WTC11 (cell line): Measurements from ENCODE around the gene ADAMTS5. TPM values are rescaled to one million over a fixed set of nuclear protein-coding genes. Genes with fewer than 3 reads are reported as not detected.

Source experiments
- ATAC-seq: fragments of 200-7000 bp; cut with Tn5 transposase; 2 replicates; pipeline ENCODE4 v1.10.0; 2021; ENCODE audit warnings: mild to moderate bottlenecking, moderate library complexity
- CTCF ChIA-PET: fragments of 300-600 bp; sonication (Branson Sonifier 250); formaldehyde crosslinking; loops from one replicate; lab custom pipeline; 2021; ENCODE audit warnings: antibody characterized with exemption; lab: Charles Lee
- POLR2A ChIA-PET: fragments of 350-600 bp; sonication (Branson Sonifier 250); formaldehyde crosslinking; loops from one replicate; lab custom pipeline; 2021; ENCODE audit warnings: antibody characterized with exemption; lab: Charles Lee
- DNase-seq: peaks from one replicate; pipeline ENCODE4 v3.0.0; 2021; ENCODE audit warnings: low spot score
- H3K27ac Mint-ChIP-seq: 2 replicates; pipeline ENCODE4 v1.8.0; 2021; ENCODE audit warnings: mixed read lengths
- H3K27me3 Mint-ChIP-seq: 2 replicates; pipeline ENCODE4 v1.8.0; 2021; ENCODE audit warnings: low read depth, mild to moderate bottlenecking, moderate library complexity, mixed read lengths
- H3K36me3 Mint-ChIP-seq: 2 replicates; pipeline ENCODE4 v1.8.0; 2021; ENCODE audit warnings: mixed read lengths
- H3K4me1 Mint-ChIP-seq: 2 replicates; pipeline ENCODE4 v1.8.0; 2022; ENCODE audit warnings: mixed read lengths
- H3K4me3 Mint-ChIP-seq: 2 replicates; pipeline ENCODE4 v1.8.0; 2021; ENCODE audit warnings: mild to moderate bottlenecking, moderate library complexity, mixed read lengths
- H3K9me3 Mint-ChIP-seq: 2 replicates; pipeline ENCODE4 v1.8.0; 2021; ENCODE audit warnings: mixed read lengths
- ATF2 ChIP-seq: sonication (generic); formaldehyde crosslinking; IDR thresholded peaks from 2 replicates; pipeline ENCODE4 v1.8.1; 2022; ENCODE audit warnings: low read depth, missing genetic modification reagents, borderline replicate concordance
- CBFB ChIP-seq: sonication (generic); formaldehyde crosslinking; IDR thresholded peaks from 2 replicates; pipeline ENCODE4 v1.8.1; 2022; ENCODE audit warnings: mild to moderate bottlenecking, low read depth, missing genetic modification reagents
- E2F1 ChIP-seq: sonication (generic); formaldehyde crosslinking; IDR thresholded peaks from 2 replicates; pipeline ENCODE4 v1.8.0; 2022; ENCODE audit warnings: mild to moderate bottlenecking, missing genetic modification reagents
- E2F4 ChIP-seq: sonication (generic); formaldehyde crosslinking; IDR thresholded peaks from 2 replicates; pipeline ENCODE4 v1.8.1; 2022; ENCODE audit warnings: low read depth, mild to moderate bottlenecking, moderate library complexity, missing genetic modification reagents, borderline replicate concordance
- ERG ChIP-seq: fragments of 250-450 bp; sonication (Bioruptor Pico); IDR thresholded peaks from 2 replicates; pipeline ENCODE4 v1.8.0; 2021; ENCODE audit warnings: mild to moderate bottlenecking
- GTF2I ChIP-seq: fragments of 250-450 bp; sonication (Bioruptor Pico); conservative IDR thresholded peaks from 2 replicates; pipeline ENCODE4 v1.4.0; 2021; ENCODE audit warnings: mild to moderate bottlenecking
- JAZF1 ChIP-seq: fragments of 250-450 bp; sonication (Bioruptor Pico); IDR thresholded peaks from 2 replicates; pipeline ENCODE4 v1.9.0; 2021; ENCODE audit warnings: moderate library complexity, mild to moderate bottlenecking, inconsistent platforms
- JUN ChIP-seq: sonication (generic); formaldehyde crosslinking; IDR thresholded peaks from 2 replicates; pipeline ENCODE4 v1.8.0; 2023; ENCODE audit warnings: mild to moderate bottlenecking, missing genetic modification reagents
- KAT7 ChIP-seq: sonication (generic); formaldehyde crosslinking; IDR thresholded peaks from 2 replicates; pipeline ENCODE4 v1.8.1; 2023; ENCODE audit warnings: missing genetic modification reagents, mild to moderate bottlenecking, borderline replicate concordance
- NR3C1 ChIP-seq: sonication (generic); formaldehyde crosslinking; conservative IDR thresholded peaks from 2 replicates; pipeline ENCODE4 v1.8.1; 2023; ENCODE audit warnings: low read depth, mild to moderate bottlenecking, missing genetic modification reagents
- PREB ChIP-seq: sonication (generic); formaldehyde crosslinking; IDR thresholded peaks from 2 replicates; pipeline ENCODE4 v1.8.1; 2022; ENCODE audit warnings: mild to moderate bottlenecking, missing genetic modification reagents, moderate library complexity, borderline replicate concordance
- SMAD4 ChIP-seq: sonication (generic); formaldehyde crosslinking; IDR thresholded peaks from 2 replicates; pipeline ENCODE4 v1.8.0; 2022; ENCODE audit warnings: mild to moderate bottlenecking, missing genetic modification reagents
- SOX15 ChIP-seq: fragments of 250-450 bp; sonication (Bioruptor Pico); IDR thresholded peaks from 2 replicates; pipeline ENCODE4 v1.9.0; 2021; ENCODE audit warnings: mild to moderate bottlenecking
- STAT6 ChIP-seq: sonication (generic); formaldehyde crosslinking; conservative IDR thresholded peaks from 2 replicates; pipeline ENCODE4 v1.8.1; 2023; ENCODE audit warnings: mild to moderate bottlenecking, low read depth, missing genetic modification reagents, moderate library complexity
- TEAD1 ChIP-seq: sonication (generic); formaldehyde crosslinking; IDR thresholded peaks from 2 replicates; pipeline ENCODE4 v1.8.0; 2022; ENCODE audit warnings: mild to moderate bottlenecking, missing genetic modification reagents
- USF1 ChIP-seq: sonication (generic); formaldehyde crosslinking; IDR thresholded peaks from 2 replicates; pipeline ENCODE4 v1.8.0; 2022; ENCODE audit warnings: mild to moderate bottlenecking, missing genetic modification reagents
- ZMAT4 ChIP-seq: fragments of 250-450 bp; sonication (Bioruptor Pico); IDR thresholded peaks from 2 replicates; pipeline ENCODE4 v1.9.0; 2021; ENCODE audit warnings: mild to moderate bottlenecking
- ZNF138 ChIP-seq: sonication (generic); formaldehyde crosslinking; conservative IDR thresholded peaks from 2 replicates; pipeline ENCODE4 v1.8.1; 2022; ENCODE audit warnings: mild to moderate bottlenecking, moderate library complexity, missing genetic modification reagents
- ZNF232 ChIP-seq: sonication (generic); formaldehyde crosslinking; IDR thresholded peaks from 2 replicates; pipeline ENCODE4 v1.8.0; 2022; ENCODE audit warnings: mild to moderate bottlenecking, missing genetic modification reagents
- ZNF317 ChIP-seq: sonication (generic); formaldehyde crosslinking; IDR thresholded peaks from 2 replicates; pipeline ENCODE4 v1.8.1; 2023; ENCODE audit warnings: low read depth, mild to moderate bottlenecking, moderate library complexity, missing genetic modification reagents, borderline replicate concordance
- ZNF396 ChIP-seq: fragments of 250-450 bp; sonication (Bioruptor Pico); IDR thresholded peaks from 2 replicates; pipeline ENCODE4 v1.8.0; 2021; ENCODE audit warnings: mild to moderate bottlenecking, moderate library complexity, borderline replicate concordance
- ZNF671 ChIP-seq: fragments of 250-450 bp; sonication (Bioruptor Pico); IDR thresholded peaks from 2 replicates; pipeline ENCODE4 v1.8.0; 2021; ENCODE audit warnings: mild to moderate bottlenecking
- total RNA-seq: library from RNA; stranded (reverse); gene quantifications from 3 replicates; pipeline ENCODE4 v1.2.3, GENCODE V29; 2021

Gene ADAMTS5
- total RNA-seq, 1 experiment from 2014 or later = 1.6 TPM

- TF ChIP-seq E2F1 (CRISPR knock-in tag) = no peak
- no peak for TF ChIP-seq ZNF671 (CRISPR knock-in tag)
- TF ChIP-seq, all 79 proteins: peak for 0
Observed at GRCh38 chr21:26934383-26934782, 32.5 kb downstream of the ADAMTS5 start (continued).

GRCh38 chr21:26933448-26933847 is 33.4 kb downstream of the ADAMTS5 start:
- no peak for ATAC-seq
- Mint-ChIP-seq H3K4me3 (no peak overlapping the region), H3K9me3 (no peaks in the 10 kb centered on the region), H3K4me1 (no peaks in the 10 kb centered on the region), H3K27me3 (no peaks in the 10 kb centered on the region), H3K27ac (no peak overlapping the region), H3K36me3 (no peaks in the 10 kb centered on the region)
- CTCF ChIA-PET = interaction anchor here (1.1 kb wide), 1 partner anchor 14 kb away, joined by 3 read pairs; no protein-coding TSS in a partner anchor
- TF ChIP-seq USF1 (CRISPR knock-in tag) (no peak), E2F4 (CRISPR knock-in tag) (no peak), STAT6 (CRISPR knock-in tag) (no peak), ZNF317 (no peak), ZNF138 (CRISPR knock-in tag) (no peak), ERG (CRISPR knock-in tag) (no peak), GTF2I (no peak), CBFB (no peak), SOX15 (CRISPR knock-in tag) (no peak), JAZF1 (no peak), ZNF232 (no peak), KAT7 (CRISPR knock-in tag) (no peak), SMAD4 (CRISPR knock-in tag) (no peak), ZNF396 (CRISPR knock-in tag) (no peak), ATF2 (no peak), TEAD1 (no peak), PREB (no peak), JUN (CRISPR knock-in tag) (no peak), ZMAT4 (CRISPR knock-in tag) (no peak), NR3C1 (CRISPR knock-in tag) (no peak)
- POLR2A ChIA-PET = no interaction called here
- DNase-seq = no peak
